T follicular helper cell (primary cell): ENCODE data around the gene DNAJC15.

Source experiments
- DNase-seq: peaks from one replicate; pipeline ENCODE4 v3.0.0-alpha.2; 2020; ENCODE audit warnings: low read depth

DNAJC15 gene

GRCh38 chr13:43083750-43084149 is 60.4 kb downstream of the DNAJC15 start:
- no peak for DNase-seq

- no peak for DNase-seq
These were observed 62.2 kb downstream of the DNAJC15 start for GRCh38 chr13:43085545-43085944.

DNA sequence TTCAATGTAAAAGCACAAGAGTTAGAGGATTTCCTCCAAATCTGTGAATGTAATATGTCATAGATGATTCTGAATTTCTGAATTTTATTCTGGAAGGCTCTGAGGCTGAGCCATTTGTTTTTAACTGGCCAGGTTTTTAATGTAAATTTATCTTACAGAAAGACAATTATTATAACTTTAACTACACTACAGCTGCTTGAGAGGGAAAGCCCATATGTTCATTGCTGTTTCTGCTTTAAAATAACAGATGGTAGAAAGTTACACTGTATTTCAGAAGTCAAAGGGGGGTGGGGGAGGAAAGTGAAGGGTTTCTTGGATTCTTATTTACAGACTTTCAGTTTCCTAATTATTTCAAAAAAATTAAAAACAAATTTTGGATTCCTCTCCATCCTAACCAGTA is 62.8 kb downstream of the DNAJC15 start:
- DNase-seq: no peak

- DNase-seq: no peak
These were observed 64.7 kb downstream of the DNAJC15 start for GRCh38 chr13:43088093-43088511.

DNA sequence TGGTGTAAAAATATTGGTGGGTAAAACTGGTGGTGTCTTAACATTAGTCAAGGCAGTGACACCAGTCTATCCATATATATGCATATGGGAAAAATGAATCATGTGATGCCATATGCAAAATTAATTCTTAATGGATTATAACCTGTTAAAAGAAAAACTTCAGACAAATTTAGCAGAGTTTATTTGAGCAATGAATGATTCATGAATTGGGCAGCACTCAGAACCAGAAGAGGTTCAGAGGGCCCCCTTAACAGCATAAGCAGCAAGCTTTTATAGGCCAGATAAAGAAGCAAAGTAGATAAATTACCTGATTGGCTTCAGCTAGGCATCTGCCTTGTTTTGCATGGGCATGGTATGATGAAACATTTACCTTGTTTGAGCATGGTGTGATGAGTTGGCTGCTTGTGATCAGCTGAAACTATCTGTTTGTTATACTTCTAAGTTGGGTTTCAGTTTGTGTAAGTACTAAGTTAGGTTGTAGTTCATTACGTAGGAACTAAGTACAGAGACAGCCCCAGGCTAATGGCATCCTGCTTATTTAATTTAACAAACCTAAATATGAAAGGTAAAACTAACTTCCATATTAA is 66.6 kb downstream of the DNAJC15 start:
- no peak for DNase-seq

- no peak for DNase-seq
These were observed 71.5 kb downstream of the DNAJC15 start for GRCh38 chr13:43094901-43095300.

GRCh38 chr13:43095771-43096719 is 72.7 kb downstream of the DNAJC15 start:
- no peak for DNase-seq

DNA sequence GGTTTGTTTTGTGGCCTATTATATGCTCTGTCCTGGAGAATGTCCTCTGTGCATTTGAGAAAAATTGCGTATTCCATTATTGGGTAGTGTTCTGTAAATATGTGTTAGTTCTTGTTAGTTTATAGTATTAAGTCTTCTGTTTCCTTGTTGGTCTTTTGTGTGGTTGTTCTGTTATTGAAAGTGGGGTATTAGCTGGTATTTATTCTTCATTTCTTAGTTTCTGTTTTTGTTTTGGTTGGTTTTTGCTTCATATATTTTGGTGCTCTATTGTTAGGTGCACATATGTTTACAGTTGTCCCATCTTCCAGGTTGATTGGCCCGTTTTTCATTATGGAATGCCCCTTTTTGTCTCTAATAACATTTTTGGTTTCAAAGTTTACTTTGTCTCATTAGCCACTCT is 77.3 kb downstream of the DNAJC15 start:
- DNase-seq: no peak

DNA sequence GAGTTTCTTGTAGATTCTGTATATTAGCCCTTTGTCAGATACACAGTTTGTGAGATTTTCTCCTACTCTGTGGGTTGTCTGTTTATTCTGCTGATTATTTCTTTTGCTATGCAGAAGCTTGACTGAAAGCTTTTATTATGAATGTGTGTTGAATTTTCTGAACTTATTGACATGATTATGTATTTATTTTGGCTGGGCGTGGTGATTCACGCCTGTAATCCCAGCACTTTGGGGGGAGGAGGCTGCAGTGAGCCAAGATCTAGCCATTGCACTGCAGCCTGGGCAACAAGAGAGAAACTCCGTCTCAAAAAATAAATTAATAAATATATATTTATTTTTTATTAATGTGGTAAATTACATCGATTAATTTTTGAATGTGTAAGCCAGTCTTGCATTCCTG is 78.9 kb downstream of the DNAJC15 start:
- DNase-seq: no peak

GRCh38 chr13:43107780-43108179 is 84.4 kb downstream of the DNAJC15 start:
- DNase-seq: no peak

- DNase-seq: no peak
These were observed 86.7 kb downstream of the DNAJC15 start for GRCh38 chr13:43110036-43110435.

- DNase-seq: no peak
These were observed 87.3 kb downstream of the DNAJC15 start for GRCh38 chr13:43110658-43111057.

GRCh38 chr13:43111559-43112400 is 88.4 kb downstream of the DNAJC15 start:
- no peak for DNase-seq

GRCh38 chr13:43113603-43114002 is 90.2 kb downstream of the DNAJC15 start:
- DNase-seq: no peak

DNA sequence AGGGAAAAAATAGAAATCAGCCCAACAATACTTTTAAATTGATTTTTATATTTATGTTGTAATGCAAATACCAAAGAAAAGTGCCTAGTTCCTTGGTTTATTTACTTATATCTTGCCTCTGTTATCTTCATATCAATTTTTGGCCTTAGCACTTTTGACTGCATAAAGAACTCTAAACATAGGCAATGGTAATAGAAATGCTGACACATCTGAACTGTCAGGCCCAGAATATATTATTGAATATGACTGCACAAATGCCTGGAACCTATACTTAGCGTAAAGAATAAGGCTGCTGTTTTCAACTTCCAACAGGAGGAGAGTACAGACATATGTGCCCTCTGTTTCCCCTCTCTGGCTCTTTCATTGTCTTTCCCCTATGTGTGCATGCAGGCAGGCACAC is 91.1 kb downstream of the DNAJC15 start:
- DNase-seq: no peak

GRCh38 chr13:43115141-43115540 is 91.8 kb downstream of the DNAJC15 start:
- no peak for DNase-seq

GRCh38 chr13:43116242-43116641 is 92.9 kb downstream of the DNAJC15 start:
- no peak for DNase-seq

DNA sequence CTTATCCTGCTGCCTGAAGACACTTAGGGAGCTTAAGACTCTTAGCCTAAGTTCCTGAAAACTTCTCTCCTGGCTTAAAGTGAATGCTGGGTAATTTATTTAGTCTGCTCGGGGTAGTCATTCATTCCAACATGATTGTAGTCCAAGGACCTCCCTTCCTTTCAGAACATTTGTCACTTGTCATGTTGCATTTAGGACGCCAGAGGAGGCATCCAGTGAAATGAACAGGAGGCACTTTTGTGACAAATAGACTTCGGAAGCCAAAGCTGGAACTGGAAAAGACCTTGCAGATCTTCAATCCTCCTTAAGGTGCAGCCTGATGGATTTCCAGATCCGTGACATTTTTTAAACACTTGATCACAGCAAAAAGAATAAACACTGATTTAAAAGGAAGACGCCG is 95.1 kb downstream of the DNAJC15 start:
- DNase-seq: no peak

DNA sequence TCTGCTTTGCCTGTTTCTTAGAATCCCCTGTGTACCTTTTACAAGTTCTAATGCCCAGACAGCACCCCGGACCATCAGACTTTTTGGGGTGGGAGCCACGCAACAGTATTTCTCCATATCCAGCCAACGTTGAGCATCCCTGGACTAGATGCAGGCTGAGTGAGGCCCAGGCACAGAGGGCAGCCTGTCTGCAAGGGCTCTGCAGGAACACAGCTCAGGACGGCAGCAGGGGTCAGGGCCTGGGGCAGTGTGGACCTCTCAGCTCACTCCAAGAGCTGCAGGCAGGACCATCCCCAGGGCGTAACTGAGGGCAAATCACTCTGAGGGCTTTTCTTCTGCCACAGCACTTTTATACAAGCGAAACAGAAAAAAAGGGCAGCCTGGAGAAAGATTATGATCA is 95.8 kb downstream of the DNAJC15 start:
- no peak for DNase-seq

GRCh38 chr13:43122791-43123190 is 99.4 kb downstream of the DNAJC15 start:
- DNase-seq: no peak

- no peak for DNase-seq
These were observed 100.5 kb downstream of the DNAJC15 start for GRCh38 chr13:43123856-43124255.

DNA sequence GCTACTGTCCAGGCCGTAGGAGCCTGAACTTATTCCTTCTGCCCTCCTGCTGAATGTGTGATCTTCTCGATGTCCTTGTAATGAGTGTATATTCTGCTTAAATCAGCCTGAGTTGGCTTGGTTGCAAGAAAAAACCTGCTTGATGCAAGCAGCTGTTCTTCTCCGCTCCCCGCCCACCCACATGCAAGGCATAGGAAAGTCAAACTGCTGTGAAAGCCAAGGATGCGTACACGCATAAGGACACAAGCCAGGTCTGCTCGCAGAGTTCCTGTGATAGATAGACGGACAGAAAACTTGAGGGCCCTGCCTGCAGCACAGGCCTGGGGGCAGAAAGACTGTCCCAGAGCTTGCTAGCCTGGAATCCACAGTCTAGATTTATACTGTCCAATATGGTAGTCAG is 101.1 kb downstream of the DNAJC15 start:
- DNase-seq: no peak

GRCh38 chr13:43126420-43126819 is 103.0 kb downstream of the DNAJC15 start:
- DNase-seq: no peak
